SKM-1 (cell line): ENCODE data around the gene MYO5B.
"Not testable (repeated sequence)": the region's sequence is repeated elsewhere in the genome, so short reads cannot be mapped to it uniquely, and the experiment has no call there.

Experiments
- DNase-seq: peaks from one replicate; lab custom pipeline; 2025; ENCODE audit not compliant: unreplicated experiment; lab: John Stamatoyannopoulos, UW

Gene MYO5B

GRCh38 chr18:49892148-49892924 lies 302.6 kb downstream of the MYO5B start:
- no peak for DNase-seq

GRCh38 chr18:49890041-49890440 lies 304.9 kb downstream of the MYO5B start:
- DNase-seq: no peak

GRCh38 chr18:49889552-49889951 lies 305.4 kb downstream of the MYO5B start:
- not testable (repeated sequence) for DNase-seq

- no peak for DNase-seq
These were observed 307.8 kb downstream of the MYO5B start for GRCh38 chr18:49886891-49887764.

- DNase-seq: no peak
These were observed 310.0 kb downstream of the MYO5B start for GRCh38 chr18:49884959-49885358.

- no peak for DNase-seq
These were observed 310.5 kb downstream of the MYO5B start for GRCh38 chr18:49884465-49884864.

GRCh38 chr18:49880661-49881060 lies 314.3 kb downstream of the MYO5B start:
- no peak for DNase-seq

GRCh38 chr18:49879271-49879580 lies 315.7 kb downstream of the MYO5B start:
- no peak for DNase-seq

GRCh38 chr18:49878567-49879270 lies 316.2 kb downstream of the MYO5B start:
- DNase-seq: no peak

GRCh38 chr18:49878015-49878414 lies 316.9 kb downstream of the MYO5B start:
- no peak for DNase-seq

GRCh38 chr18:49876536-49876935 lies 318.4 kb downstream of the MYO5B start:
- no peak for DNase-seq

- DNase-seq: no peak
These were observed 319.2 kb downstream of the MYO5B start for GRCh38 chr18:49875783-49876182.

GRCh38 chr18:49875155-49875554 lies 319.8 kb downstream of the MYO5B start:
- no peak for DNase-seq

GRCh38 chr18:49874238-49874637 lies 320.7 kb downstream of the MYO5B start:
- no peak for DNase-seq

- no peak for DNase-seq
These were observed 325.6 kb downstream of the MYO5B start for GRCh38 chr18:49869354-49869753.

- DNase-seq: no peak
These were observed 328.3 kb downstream of the MYO5B start for GRCh38 chr18:49866680-49867079.

GRCh38 chr18:49865401-49865800 lies 329.5 kb downstream of the MYO5B start:
- DNase-seq: no peak

GRCh38 chr18:49863769-49864621 lies 331.0 kb downstream of the MYO5B start:
- DNase-seq: no peak

- no peak for DNase-seq
These were observed 332.1 kb downstream of the MYO5B start for GRCh38 chr18:49862656-49863385.

- DNase-seq: no peak
These were observed 333.3 kb downstream of the MYO5B start for GRCh38 chr18:49861659-49862058.
